ENCODE data around the gene NODAL.
A peak's percentile ranks its signal among the peaks of the same experiment; 100 is the strongest.
"Not testable (repeated sequence)": the region's sequence is repeated elsewhere in the genome, so short reads cannot be mapped to it uniquely, and the experiment has no call there.

NODAL gene

GRCh38 chr10:70441161-70441894, at the start of gene NODAL:
Gene NODAL (minus strand): TSS chr10:70441681. CDS start chr10:70441667, 14 bp downstream.
- H3K4me3 ChIP-seq (ENCODE audit: low read length): no peak within 1 kb of the TSS
- no peak for TF ChIP-seq ZNF274 (IDR thresholded peaks at IDR 0.05; ENCODE audit: low read depth, low read length)

- TF ChIP-seq ZNF274 (IDR thresholded peaks at IDR 0.05; ENCODE audit: low read depth, low read length): no peak
- no peak overlapping the region for H3K4me3 ChIP-seq (ENCODE audit: low read length)
Measured at GRCh38 chr10:70490142-70490541, 48.7 kb upstream of the NODAL start.

GRCh38 chr10:70487824-70488223, 46.3 kb upstream of the NODAL start:
- no peak overlapping the region for H3K4me3 ChIP-seq (ENCODE audit: low read length)
- no peak for TF ChIP-seq ZNF274 (IDR thresholded peaks at IDR 0.05; ENCODE audit: low read depth, low read length)

- H3K4me3 ChIP-seq (ENCODE audit: low read length): not testable (repeated sequence)
Measured at GRCh38 chr10:70483872-70484271, 42.4 kb upstream of the NODAL start.

GRCh38 chr10:70482982-70483760, 41.7 kb upstream of the NODAL start:
- no peak for TF ChIP-seq ZNF274 (IDR thresholded peaks at IDR 0.05; ENCODE audit: low read depth, low read length)
- H3K4me3 ChIP-seq (ENCODE audit: low read length): no peak overlapping the region

GRCh38 chr10:70481831-70482530, 40.5 kb upstream of the NODAL start:
- no peak for TF ChIP-seq ZNF274 (IDR thresholded peaks at IDR 0.05; ENCODE audit: low read depth, low read length)
- H3K4me3 ChIP-seq (ENCODE audit: low read length): no peak overlapping the region

- H3K4me3 ChIP-seq (ENCODE audit: low read length): no peak overlapping the region
- TF ChIP-seq ZNF274 (IDR thresholded peaks at IDR 0.05; ENCODE audit: low read depth, low read length): no peak
Measured at GRCh38 chr10:70481105-70481504, 39.6 kb upstream of the NODAL start.

GRCh38 chr10:70480239-70480861, 38.9 kb upstream of the NODAL start:
- H3K4me3 ChIP-seq (ENCODE audit: low read length): peak overlapping the region; percentile 65; the same call in 1 of the 2 replicates
- no peak for TF ChIP-seq ZNF274 (IDR thresholded peaks at IDR 0.05; ENCODE audit: low read depth, low read length)

GRCh38 chr10:70479626-70480238, 38.3 kb upstream of the NODAL start:
- TF ChIP-seq ZNF274 (IDR thresholded peaks at IDR 0.05; ENCODE audit: low read depth, low read length): no peak
- H3K4me3 ChIP-seq (ENCODE audit: low read length): peak overlapping the region; percentile 65; the same call in 1 of the 2 replicates

- TF ChIP-seq ZNF274 (IDR thresholded peaks at IDR 0.05; ENCODE audit: low read depth, low read length): no peak
- H3K4me3 ChIP-seq (ENCODE audit: low read length): peak overlapping the region; percentile 65; the same call in 1 of the 2 replicates
Measured at GRCh38 chr10:70479165-70479581, 37.7 kb upstream of the NODAL start.

- no peak for TF ChIP-seq ZNF274 (IDR thresholded peaks at IDR 0.05; ENCODE audit: low read depth, low read length)
- H3K4me3 ChIP-seq (ENCODE audit: low read length): peak within 1 kb of the TSS; percentile 65; the same call in 1 of the 2 replicates
Measured at GRCh38 chr10:70478191-70479164, 37.0 kb upstream of the NODAL start, which contains the start of gene PALD1. Gene PALD1 (plus strand): TSS chr10:70478767. CDS start chr10:70525952, 47,185 bp downstream.

GRCh38 chr10:70477661-70478162, 36.2 kb upstream of the NODAL start:
- no peak for TF ChIP-seq ZNF274 (IDR thresholded peaks at IDR 0.05; ENCODE audit: low read depth, low read length)
- H3K4me3 ChIP-seq (ENCODE audit: low read length): no peak overlapping the region; the same call in 1 of the 2 replicates
